ENCODE measurements around the gene TANGO2.

TANGO2 gene

DNA sequence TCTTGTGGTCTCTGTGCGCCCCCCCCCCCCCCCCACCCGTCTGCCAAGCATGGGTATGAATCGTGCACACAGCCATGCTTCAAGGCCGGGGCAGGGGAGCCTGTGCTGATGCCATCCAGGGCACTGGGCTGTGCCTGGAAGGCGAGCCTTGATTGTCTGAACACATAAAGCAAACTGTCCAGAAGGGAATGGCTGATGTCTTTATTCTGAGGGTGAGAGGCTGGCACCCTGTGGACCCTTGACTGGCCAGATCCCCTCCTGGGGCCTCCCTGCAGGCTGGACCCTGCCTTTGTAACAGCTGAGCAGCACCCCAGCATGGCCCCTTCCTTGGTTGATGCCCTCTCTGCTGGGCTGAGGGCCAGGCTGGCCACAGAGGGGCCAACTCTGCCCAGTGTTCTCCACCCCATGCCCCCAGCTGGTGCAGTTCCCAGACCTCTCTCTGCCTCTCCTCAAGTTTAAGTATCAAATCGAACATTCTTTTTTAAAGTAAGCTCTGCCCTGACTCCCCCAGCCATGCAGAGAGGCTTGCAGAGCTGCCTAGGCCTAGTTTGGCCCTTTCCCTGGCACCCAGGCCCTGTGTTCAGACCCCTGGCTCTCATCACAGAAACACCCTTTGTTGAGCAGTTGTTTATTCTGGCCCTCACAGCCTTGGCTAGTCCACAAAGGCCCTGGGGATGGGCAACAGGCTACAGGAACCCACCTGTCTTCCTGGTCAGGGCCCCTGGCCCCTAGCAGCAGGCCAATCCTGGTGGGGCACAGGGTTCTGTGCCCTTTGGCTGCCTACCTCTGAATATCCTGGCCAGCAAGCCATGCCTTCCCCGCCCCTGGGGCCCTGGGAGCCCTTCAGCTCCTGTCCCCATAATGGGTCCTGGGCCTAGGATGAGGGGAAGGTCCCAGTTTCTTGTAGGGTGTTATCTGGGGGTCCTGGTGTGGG is 91.0 kb downstream of the TANGO2 start:
- TF ChIP-seq TEAD4 (IDR thresholded peaks at IDR 0.05) (no peak), CREB1 (IDR thresholded peaks at IDR 0.05; ENCODE audit: low read depth) (no peak), CEBPB (IDR thresholded peaks at IDR 0.05) (no peak), RAD21 (IDR thresholded peaks at IDR 0.05; ENCODE audit: low read depth) (no peak), EP300 (IDR thresholded peaks at IDR 0.05; ENCODE audit: borderline replicate concordance) (no peak), TCF12 (IDR thresholded peaks at IDR 0.05; ENCODE audit: low read depth) (no peak), EGR1 (IDR thresholded peaks at IDR 0.05) (no peak), ZBTB7A (IDR thresholded peaks at IDR 0.05; ENCODE audit: low read depth) (no peak), YY1 (IDR thresholded peaks at IDR 0.05; ENCODE audit: low read depth) (no peak), FOXM1 (IDR thresholded peaks at IDR 0.05; ENCODE audit: borderline replicate concordance, low read depth) (no peak), TAF1 (IDR thresholded peaks at IDR 0.05; ENCODE audit: low read depth) (no peak), NFIC (IDR thresholded peaks at IDR 0.05) (no peak)
- TF ChIP-seq, protein P1, sequence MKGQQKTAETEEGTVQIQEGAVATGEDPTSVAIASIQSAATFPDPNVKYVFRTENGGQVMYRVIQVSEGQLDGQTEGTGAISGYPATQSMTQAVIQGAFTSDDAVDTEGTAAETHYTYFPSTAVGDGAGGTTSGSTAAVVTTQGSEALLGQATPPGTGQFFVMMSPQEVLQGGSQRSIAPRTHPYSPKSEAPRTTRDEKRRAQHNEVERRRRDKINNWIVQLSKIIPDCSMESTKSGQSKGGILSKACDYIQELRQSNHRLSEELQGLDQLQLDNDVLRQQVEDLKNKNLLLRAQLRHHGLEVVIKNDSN (IDR thresholded peaks at IDR 0.05): no peak
- TF ChIP-seq, protein P2, sequence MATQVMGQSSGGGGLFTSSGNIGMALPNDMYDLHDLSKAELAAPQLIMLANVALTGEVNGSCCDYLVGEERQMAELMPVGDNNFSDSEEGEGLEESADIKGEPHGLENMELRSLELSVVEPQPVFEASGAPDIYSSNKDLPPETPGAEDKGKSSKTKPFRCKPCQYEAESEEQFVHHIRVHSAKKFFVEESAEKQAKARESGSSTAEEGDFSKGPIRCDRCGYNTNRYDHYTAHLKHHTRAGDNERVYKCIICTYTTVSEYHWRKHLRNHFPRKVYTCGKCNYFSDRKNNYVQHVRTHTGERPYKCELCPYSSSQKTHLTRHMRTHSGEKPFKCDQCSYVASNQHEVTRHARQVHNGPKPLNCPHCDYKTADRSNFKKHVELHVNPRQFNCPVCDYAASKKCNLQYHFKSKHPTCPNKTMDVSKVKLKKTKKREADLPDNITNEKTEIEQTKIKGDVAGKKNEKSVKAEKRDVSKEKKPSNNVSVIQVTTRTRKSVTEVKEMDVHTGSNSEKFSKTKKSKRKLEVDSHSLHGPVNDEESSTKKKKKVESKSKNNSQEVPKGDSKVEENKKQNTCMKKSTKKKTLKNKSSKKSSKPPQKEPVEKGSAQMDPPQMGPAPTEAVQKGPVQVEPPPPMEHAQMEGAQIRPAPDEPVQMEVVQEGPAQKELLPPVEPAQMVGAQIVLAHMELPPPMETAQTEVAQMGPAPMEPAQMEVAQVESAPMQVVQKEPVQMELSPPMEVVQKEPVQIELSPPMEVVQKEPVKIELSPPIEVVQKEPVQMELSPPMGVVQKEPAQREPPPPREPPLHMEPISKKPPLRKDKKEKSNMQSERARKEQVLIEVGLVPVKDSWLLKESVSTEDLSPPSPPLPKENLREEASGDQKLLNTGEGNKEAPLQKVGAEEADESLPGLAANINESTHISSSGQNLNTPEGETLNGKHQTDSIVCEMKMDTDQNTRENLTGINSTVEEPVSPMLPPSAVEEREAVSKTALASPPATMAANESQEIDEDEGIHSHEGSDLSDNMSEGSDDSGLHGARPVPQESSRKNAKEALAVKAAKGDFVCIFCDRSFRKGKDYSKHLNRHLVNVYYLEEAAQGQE (IDR thresholded peaks at IDR 0.05; ENCODE audit: low read depth): no peak

DNA sequence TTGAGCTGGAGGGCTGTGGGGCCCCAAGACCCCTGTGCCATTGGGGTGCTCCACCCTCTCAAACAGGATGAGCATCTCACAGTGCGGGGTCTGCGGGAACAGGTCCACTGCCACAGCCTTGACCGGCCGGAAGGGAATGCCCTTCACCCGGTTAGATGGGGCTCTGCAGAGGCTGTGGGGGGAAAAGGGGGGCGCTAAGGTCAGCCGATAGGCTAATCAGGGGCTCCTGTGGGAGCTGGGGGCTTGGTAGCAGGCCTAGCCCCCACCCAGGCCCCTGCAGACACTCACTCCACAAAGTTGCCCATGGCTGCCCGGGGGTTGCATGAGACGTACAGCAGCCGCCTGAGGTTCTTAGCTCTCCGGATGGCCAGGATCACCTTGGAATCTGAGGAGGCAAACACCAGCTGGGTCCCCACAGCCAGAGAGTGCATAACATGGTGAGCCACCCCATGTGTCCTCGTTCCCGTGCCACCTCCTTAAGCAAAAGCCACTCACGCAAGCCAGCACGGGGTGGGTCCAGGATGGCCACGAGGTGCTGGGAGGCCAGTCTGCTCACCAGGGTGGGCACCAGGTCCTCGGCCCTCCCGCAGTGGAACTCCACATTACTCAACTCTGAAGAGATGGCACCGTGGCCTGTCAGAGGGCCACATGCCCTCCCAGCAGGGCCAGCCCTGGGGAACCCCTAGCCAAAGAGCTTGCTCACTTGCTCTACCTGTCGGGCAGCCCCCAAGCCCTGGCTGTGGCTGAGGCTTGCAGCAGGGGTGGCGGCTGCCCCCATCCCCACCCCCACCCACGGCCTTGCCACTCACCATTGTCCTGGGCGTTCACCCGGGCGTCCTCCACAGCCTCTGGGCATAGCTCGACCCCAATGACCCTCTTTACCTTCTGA is 92.0 kb downstream of the TANGO2 start:
- TF ChIP-seq YY1 (IDR thresholded peaks at IDR 0.05; ENCODE audit: low read depth) (no peak), EGR1 (IDR thresholded peaks at IDR 0.05) (no peak), CREB1 (IDR thresholded peaks at IDR 0.05; ENCODE audit: low read depth) (no peak), RAD21 (IDR thresholded peaks at IDR 0.05; ENCODE audit: low read depth) (no peak)

DNA sequence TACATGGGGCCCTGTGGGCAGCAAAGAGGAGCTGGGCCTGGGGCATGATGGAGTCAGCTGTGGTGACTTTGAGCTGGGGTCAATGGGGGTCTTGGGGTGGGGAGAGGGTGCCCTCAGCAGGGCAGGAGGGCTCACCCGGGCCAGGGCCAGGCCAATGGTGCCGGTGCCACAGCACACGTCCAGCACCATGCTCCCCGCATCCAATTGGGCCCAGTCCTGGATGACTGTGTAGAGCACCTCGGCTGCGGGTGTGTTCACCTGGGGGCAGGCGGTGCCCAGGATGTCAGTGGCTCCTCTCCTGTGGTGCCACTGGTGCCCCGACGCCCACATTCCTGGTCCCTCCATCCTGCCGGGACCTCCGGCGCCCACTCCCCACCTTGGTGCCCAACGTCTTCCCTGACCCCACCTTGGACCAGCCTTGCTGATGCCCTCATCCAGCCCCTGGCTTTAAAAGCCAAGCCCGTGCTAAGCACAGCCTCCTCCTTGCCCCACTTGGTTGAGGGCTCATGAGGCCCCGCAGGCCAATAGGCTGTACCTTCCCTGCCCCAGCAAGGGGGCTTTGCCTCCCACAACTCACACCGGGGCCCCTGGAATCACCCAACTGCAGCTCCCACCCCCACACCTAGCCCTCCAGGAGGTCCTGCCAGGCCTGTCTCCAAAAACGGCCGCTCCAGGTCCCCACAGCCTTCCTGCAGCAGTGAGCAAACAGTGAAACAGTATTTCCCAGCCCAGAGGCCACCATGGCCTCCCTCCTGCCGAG is 92.8 kb downstream of the TANGO2 start:
- TF ChIP-seq, protein P3, sequence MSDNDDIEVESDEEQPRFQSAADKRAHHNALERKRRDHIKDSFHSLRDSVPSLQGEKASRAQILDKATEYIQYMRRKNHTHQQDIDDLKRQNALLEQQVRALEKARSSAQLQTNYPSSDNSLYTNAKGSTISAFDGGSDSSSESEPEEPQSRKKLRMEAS (IDR thresholded peaks at IDR 0.05): no peak
- TF ChIP-seq RAD21 (IDR thresholded peaks at IDR 0.05; ENCODE audit: low read depth): no peak
- no peak for TF ChIP-seq CREB1 (IDR thresholded peaks at IDR 0.05; ENCODE audit: low read depth)
- no peak for TF ChIP-seq ZBTB7A (IDR thresholded peaks at IDR 0.05; ENCODE audit: low read depth)
- TF ChIP-seq NFIC (IDR thresholded peaks at IDR 0.05): no peak
- no peak for TF ChIP-seq FOXM1 (IDR thresholded peaks at IDR 0.05; ENCODE audit: borderline replicate concordance, low read depth)
- TF ChIP-seq, protein P2 (IDR thresholded peaks at IDR 0.05; ENCODE audit: low read depth): no peak
- TF ChIP-seq TCF12 (IDR thresholded peaks at IDR 0.05; ENCODE audit: low read depth): no peak
- TF ChIP-seq TAF1 (IDR thresholded peaks at IDR 0.05; ENCODE audit: low read depth): no peak
- TF ChIP-seq EP300 (IDR thresholded peaks at IDR 0.05; ENCODE audit: borderline replicate concordance): no peak
- TF ChIP-seq YY1 (IDR thresholded peaks at IDR 0.05; ENCODE audit: low read depth): no peak
- TF ChIP-seq TEAD4 (IDR thresholded peaks at IDR 0.05): no peak
- no peak for TF ChIP-seq EGR1 (IDR thresholded peaks at IDR 0.05)
- no peak for TF ChIP-seq CEBPB (IDR thresholded peaks at IDR 0.05)
- TF ChIP-seq, protein P1 (IDR thresholded peaks at IDR 0.05): no peak

DNA sequence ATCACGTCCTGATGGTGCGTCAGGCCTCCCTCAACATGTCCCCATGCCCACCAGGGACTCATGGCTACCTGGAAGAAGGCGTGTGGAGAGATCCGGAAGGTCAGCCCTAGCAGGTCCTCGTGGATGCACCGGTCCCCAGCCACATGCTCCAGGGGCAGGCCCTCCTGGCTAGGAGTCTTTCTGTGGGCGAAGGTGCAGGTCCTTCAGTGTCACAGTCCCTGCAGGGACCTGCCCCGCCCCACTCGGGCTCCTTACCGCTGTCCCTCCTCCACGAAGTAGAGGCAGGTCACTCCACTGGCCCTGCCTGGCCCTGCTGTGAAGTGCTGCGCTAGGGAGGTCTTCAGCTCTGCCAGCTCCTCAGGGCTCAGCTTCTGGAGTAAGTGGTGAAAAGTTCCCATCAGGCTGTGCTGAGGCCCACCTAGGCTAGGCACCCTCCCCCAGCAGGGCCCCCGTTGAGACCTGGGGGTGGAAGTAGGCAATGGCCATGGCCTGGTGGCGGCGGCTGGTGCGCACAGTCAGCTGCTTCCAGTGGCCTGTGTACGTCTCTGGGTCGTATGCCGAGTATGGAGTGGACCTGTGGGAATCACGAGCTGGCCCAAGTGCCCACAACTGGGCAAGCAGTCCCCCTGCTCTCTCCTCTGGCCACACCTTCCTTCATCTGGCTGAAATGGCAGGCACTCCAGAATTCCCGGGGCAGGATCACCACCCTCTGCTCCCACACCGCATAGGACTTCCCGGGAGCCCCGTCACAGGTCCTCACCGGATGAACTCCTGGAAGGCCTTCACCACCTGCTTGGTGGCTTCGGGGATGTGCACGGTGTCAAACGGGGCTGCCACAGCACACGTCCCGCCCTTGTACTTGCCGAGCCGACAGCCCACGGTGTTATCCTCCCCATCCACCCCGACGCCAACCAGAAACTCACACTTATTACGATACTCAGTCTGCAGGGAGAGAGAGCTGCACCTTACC is 93.9 kb downstream of the TANGO2 start:
- no peak for TF ChIP-seq TAF1 (IDR thresholded peaks at IDR 0.05; ENCODE audit: low read depth)
- TF ChIP-seq FOXM1 (IDR thresholded peaks at IDR 0.05; ENCODE audit: borderline replicate concordance, low read depth): no peak
- no peak for TF ChIP-seq TCF12 (IDR thresholded peaks at IDR 0.05; ENCODE audit: low read depth)
- no peak for TF ChIP-seq CEBPB (IDR thresholded peaks at IDR 0.05)
- no peak for TF ChIP-seq CREB1 (IDR thresholded peaks at IDR 0.05; ENCODE audit: low read depth)
- TF ChIP-seq, protein P1 (IDR thresholded peaks at IDR 0.05): no peak
- TF ChIP-seq, protein P3 (IDR thresholded peaks at IDR 0.05): no peak
- no peak for TF ChIP-seq EP300 (IDR thresholded peaks at IDR 0.05; ENCODE audit: borderline replicate concordance)
- TF ChIP-seq YY1 (IDR thresholded peaks at IDR 0.05; ENCODE audit: low read depth): no peak
- no peak for TF ChIP-seq RAD21 (IDR thresholded peaks at IDR 0.05; ENCODE audit: low read depth)
- TF ChIP-seq, protein P2 (IDR thresholded peaks at IDR 0.05; ENCODE audit: low read depth): no peak
- TF ChIP-seq TEAD4 (IDR thresholded peaks at IDR 0.05): no peak
- TF ChIP-seq EGR1 (IDR thresholded peaks at IDR 0.05): no peak
- TF ChIP-seq NFIC (IDR thresholded peaks at IDR 0.05): no peak
- no peak for TF ChIP-seq ZBTB7A (IDR thresholded peaks at IDR 0.05; ENCODE audit: low read depth)
